GM12892 (cell line): ENCODE measurements around the gene YAF2.

Source experiments
- POLR2A ChIP-seq: IDR thresholded peaks from 2 replicates; pipeline ENCODE4 v1.6.1; 2011; ENCODE audit warnings: low read depth, low read length, control low read depth
- POLR2AphosphoS5 ChIP-seq: IDR thresholded peaks from 2 replicates; pipeline ENCODE4 v1.6.1; 2011; ENCODE audit warnings: low read depth, low read length, control low read depth
- TAF1 ChIP-seq: IDR thresholded peaks from 2 replicates; pipeline ENCODE4 v1.6.1; 2011; ENCODE audit warnings: low read depth, mild to moderate bottlenecking, control low read depth, low read length, borderline replicate concordance

DNA sequence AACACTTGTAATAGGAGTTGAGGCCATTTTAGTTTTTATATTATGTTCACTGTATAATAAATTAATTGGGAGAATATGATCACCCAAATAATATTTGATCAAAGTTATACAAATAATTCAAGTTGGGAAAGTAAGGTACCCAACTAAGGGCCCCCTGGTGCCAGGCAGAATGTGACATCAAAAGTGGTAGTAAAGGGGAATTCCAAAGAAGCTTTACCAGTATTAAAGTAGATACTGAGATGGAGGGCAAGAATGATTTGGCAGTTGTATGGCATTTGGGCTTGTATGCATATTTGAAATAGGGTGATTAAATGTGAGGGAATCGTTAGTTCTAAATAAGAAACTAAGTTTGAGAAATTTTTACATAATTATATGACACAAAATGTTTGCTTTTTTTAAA is 111.1 kb downstream of the YAF2 start:
- no peak for TF ChIP-seq POLR2A
- no peak for TF ChIP-seq POLR2AphosphoS5
- TF ChIP-seq TAF1, result no peak
